Measurements from ENCODE around the gene CERS6. TPM values are rescaled to one million over a fixed set of nuclear protein-coding genes. Genes with fewer than 3 reads are reported as not detected.

The CERS6 gene
- total RNA-seq, 1 donor from 2014 or later: 27.1 TPM

DNA sequence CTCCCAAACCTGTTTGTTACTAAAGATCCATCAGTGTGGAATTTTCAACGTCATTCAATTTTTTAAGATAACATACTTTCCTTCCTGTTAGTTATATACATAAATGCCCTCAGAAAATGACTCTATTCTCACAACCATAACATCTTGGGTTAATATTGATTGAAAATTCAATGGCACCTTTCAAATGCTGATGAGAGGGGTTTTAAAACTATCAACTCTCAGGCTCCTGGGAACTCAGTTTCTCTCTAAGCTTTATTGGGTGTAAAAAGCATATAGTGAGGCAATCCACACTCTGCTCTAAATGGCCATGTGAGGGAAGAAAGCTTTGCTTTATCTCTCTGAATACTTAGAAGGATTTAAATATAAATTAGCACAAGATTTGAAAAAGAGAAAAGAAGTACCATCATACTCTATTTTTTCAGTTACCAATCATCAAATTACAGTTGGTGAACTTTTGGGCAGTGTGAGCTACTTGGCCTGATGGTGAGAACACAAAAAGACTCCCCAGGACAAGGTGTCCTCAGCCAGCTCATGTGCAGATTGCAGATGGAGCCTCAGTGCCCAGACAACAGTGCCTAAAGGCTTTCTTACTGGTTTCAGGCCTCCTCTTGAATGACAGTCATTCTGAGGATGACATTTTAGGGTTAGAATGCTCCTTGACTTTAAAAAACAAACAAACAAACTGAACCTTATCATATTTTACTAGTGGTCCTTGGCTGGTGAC is 24.6 kb upstream of the CERS6 start:
- no peak for DNase-seq (ENCODE audit: low spot score)
- peaks cover 4% of the 10 kb centered on the region for H3K9me3 Mint-ChIP-seq
- H3K27me3 Mint-ChIP-seq (ENCODE audit: insufficient read depth): peaks cover 4% of the 10 kb centered on the region
- intact Hi-C loops (cut with micrococcal nuclease): loop anchor here (1.0 to 5.0 kb wide), 11 partner anchors 9 to 459 kb away; partner anchors contain the start of genes CERS6 and SPC25
- H3K4me3 Mint-ChIP-seq: no peak overlapping the region
- peaks cover 4% of the 10 kb centered on the region for H3K36me3 Mint-ChIP-seq (ENCODE audit: low read depth)
- H3K27ac Mint-ChIP-seq: peak overlapping the region; percentile 63
- H3K4me1 Mint-ChIP-seq (ENCODE audit: low read depth): peaks cover 61% of the 10 kb centered on the region

DNA sequence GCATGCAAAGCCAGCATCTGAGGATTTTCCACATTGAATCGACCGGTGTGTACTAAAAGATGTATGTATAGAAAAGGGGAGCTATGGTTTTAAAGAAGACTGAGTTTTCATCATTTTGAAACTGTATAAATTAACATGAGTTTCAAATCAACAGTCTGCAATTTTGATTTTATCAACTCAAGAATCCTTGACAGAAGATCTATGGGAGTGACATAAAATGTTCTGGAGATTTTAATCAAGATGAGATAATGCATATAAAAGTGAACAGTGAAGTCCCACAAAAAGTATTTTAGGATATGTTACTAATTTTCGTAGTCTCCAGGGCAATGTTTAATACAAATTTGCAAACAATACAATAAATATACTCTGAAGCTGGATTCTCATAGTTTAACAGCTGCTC is 24.0 kb upstream of the CERS6 start:
- intact Hi-C loops (cut with micrococcal nuclease): loop anchor here (1.0 to 5.0 kb wide), 11 partner anchors 10 to 459 kb away; partner anchors contain the start of genes CERS6 and SPC25
- peaks cover 55% of the 10 kb centered on the region for H3K4me1 Mint-ChIP-seq (ENCODE audit: low read depth)
- H3K27me3 Mint-ChIP-seq (ENCODE audit: insufficient read depth): peaks cover 4% of the 10 kb centered on the region
- peak overlapping the region; percentile 63 for H3K27ac Mint-ChIP-seq
- H3K4me3 Mint-ChIP-seq: no peak overlapping the region
- no peak for DNase-seq (ENCODE audit: low spot score)
- peaks cover 4% of the 10 kb centered on the region for H3K9me3 Mint-ChIP-seq
- peaks cover 4% of the 10 kb centered on the region for H3K36me3 Mint-ChIP-seq (ENCODE audit: low read depth)

DNA sequence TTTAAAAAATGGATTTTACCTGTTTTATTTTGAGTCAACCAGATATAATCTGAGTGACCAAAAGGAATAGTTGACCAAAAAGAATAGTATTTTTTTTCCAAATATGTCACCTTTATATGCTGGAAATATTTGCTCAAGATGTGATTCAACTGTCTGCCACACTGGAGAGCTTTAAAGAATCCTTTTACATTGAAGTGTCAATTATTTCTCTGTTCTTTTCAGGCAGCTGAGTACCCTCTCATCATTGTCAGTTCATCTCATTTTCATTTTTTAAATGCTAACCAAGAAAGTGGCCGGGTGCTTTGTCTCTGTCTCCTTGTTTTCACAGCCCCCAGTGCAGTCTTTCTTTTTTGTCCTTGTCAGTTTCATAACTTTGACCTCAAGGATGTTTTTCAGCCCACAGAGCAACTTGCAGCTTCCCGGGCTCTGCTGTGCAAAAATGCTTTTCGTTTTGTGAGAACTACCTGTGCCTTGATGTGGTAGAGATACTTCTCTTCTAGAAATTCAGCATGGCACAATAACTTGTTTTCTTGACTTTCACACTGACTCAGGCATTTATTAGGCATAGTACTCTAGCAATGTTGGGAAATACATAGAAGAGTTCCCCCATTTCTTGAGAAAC is 23.4 kb upstream of the CERS6 start:
- Mint-ChIP-seq H3K27ac (peak overlapping the region; percentile 75), H3K36me3 (ENCODE audit: low read depth) (peaks cover 4% of the 10 kb centered on the region), H3K4me1 (ENCODE audit: low read depth) (peaks cover 49% of the 10 kb centered on the region), H3K9me3 (peaks cover 4% of the 10 kb centered on the region), H3K27me3 (ENCODE audit: insufficient read depth) (peaks cover 4% of the 10 kb centered on the region), H3K4me3 (peak overlapping the region; percentile 8)
- intact Hi-C loops (cut with micrococcal nuclease): loop anchor here (1.0 to 5.0 kb wide), 12 partner anchors 9 to 458 kb away; partner anchors contain the start of genes CERS6 and SPC25
- DNase-seq (ENCODE audit: low spot score): peak; percentile 49

DNA sequence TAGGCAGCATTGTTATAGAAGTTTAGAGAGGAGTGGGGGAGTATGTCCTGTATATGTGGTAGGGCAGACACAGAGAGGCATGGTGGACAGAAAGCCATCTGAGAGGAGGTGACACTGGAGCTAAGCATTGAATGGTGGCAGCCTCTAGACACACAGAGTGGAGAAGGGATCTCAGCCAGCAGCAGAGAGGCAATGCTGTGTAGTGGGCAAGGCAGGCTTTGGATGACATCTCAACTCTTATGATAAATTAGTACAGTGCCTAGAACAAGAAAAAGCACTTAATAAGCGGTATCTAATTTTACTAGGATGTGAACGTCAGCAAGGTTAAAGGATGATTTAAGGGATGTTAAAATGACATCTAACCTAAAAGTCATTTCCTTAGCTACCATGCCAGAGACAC is 22.5 kb upstream of the CERS6 start:
- Mint-ChIP-seq H3K36me3 (ENCODE audit: low read depth) (peaks cover 4% of the 10 kb centered on the region), H3K4me3 (peak overlapping the region; percentile 16), H3K4me1 (ENCODE audit: low read depth) (peaks cover 44% of the 10 kb centered on the region), H3K27me3 (ENCODE audit: insufficient read depth) (peaks cover 2% of the 10 kb centered on the region), H3K9me3 (peaks cover 4% of the 10 kb centered on the region), H3K27ac (peak overlapping the region; percentile 21)
- intact Hi-C loops (cut with micrococcal nuclease): loop anchor here (1.0 to 5.0 kb wide), 7 partner anchors 8 to 457 kb away; partner anchors contain the start of gene SPC25
- no peak for DNase-seq (ENCODE audit: low spot score)

DNA sequence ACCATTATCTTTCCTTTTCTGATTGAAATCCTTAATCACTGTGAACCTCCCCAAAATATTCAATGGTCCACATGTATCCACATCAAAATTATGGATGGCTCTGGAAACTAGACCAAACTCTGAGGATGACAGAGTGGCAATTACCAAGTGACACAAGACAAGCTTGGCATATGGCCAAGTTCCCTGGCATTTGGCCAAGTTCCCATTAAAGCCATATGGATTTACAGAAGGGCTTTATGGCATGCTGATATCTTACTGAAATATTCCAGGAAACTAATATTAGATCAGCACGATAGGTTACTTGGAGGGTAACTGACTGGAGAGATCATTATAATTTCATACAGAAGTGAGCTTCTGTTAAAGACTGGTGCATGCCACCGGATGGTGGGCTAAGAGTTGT is 21.9 kb upstream of the CERS6 start:
- Mint-ChIP-seq H3K27me3 (ENCODE audit: insufficient read depth) (peaks cover 2% of the 10 kb centered on the region), H3K27ac (no peak overlapping the region), H3K4me3 (no peak overlapping the region), H3K36me3 (ENCODE audit: low read depth) (peaks cover under 1% of the 10 kb centered on the region), H3K4me1 (ENCODE audit: low read depth) (peaks cover 44% of the 10 kb centered on the region), H3K9me3 (peaks cover under 1% of the 10 kb centered on the region)
- DNase-seq (ENCODE audit: low spot score): no peak
- intact Hi-C loops (cut with micrococcal nuclease): loop anchor here (5.0 kb wide), 2 partner anchors 103 to 258 kb away; no protein-coding TSS in a partner anchor

DNA sequence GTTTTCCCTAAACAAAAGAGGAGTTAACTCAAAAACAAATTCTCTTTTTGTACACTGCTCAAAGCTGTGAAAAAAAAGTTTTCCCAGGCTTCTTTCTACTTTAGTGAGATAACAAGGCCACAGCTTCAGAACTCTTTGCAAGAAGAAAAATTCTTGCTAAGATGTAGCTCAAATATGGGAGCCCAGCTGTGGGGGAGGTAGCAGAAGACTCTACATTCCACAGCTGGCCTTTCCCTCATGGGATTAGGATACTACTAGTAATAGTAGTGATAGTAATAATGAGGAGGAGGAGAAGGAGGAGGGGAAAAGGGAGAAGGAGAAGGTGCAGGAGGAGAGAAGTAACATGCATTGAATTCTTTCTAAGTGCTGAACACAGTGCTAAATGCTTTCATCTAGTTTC is 19.2 kb upstream of the CERS6 start:
- intact Hi-C loops (cut with micrococcal nuclease): no loop called here
- peaks cover 34% of the 10 kb centered on the region for H3K4me1 Mint-ChIP-seq (ENCODE audit: low read depth)
- DNase-seq (ENCODE audit: low spot score): no peak
- H3K27ac Mint-ChIP-seq: no peak overlapping the region
- H3K4me3 Mint-ChIP-seq: no peak overlapping the region
- H3K9me3 Mint-ChIP-seq: no peaks in the 10 kb centered on the region
- H3K36me3 Mint-ChIP-seq (ENCODE audit: low read depth): no peaks in the 10 kb centered on the region
- H3K27me3 Mint-ChIP-seq (ENCODE audit: insufficient read depth): peaks cover 1% of the 10 kb centered on the region

DNA sequence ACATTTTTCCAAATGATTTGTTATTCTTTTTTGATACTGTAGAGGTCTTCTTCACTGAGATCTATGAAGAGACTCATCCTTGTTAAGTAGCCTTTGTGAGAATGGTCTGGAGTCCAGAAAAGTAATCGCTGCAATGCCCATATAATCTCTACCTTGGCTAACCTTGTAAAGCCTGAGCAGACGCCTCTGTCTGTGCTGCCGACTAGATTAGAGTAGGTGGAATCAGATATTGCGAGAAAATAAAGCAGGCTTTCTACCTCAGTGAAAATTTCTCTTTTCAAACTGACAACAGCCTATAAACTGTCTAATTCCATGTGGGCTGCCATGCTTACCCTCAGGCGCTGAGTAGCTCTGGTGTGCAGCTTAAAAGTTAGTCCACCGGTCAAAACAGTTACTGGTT is 17.5 kb upstream of the CERS6 start:
- intact Hi-C loops (cut with micrococcal nuclease): no loop called here
- no peak overlapping the region for H3K27ac Mint-ChIP-seq
- no peaks in the 10 kb centered on the region for H3K9me3 Mint-ChIP-seq
- DNase-seq (ENCODE audit: low spot score): no peak
- H3K36me3 Mint-ChIP-seq (ENCODE audit: low read depth): no peaks in the 10 kb centered on the region
- peaks cover 16% of the 10 kb centered on the region for H3K4me1 Mint-ChIP-seq (ENCODE audit: low read depth)
- H3K27me3 Mint-ChIP-seq (ENCODE audit: insufficient read depth): peaks cover 1% of the 10 kb centered on the region
- no peak overlapping the region for H3K4me3 Mint-ChIP-seq

DNA sequence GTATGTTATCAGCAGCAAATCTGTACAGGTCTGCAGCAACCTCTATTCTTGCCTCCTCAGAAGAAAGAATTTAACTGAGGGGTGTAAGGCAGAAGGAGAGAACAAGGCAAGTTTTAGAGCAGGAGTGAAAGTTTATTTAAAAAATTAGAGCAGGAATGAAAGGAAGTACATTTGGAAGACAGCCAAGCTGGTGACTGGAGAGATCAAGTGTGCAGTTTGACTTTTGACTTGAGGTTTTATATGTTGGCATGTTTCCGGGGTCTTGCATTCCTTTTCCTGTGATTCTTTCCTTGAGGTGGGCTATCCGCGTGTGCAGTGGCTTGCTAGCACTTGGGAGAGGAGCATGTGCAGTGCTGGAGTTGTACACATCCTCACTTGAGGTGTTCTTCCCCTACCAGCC is 16.5 kb upstream of the CERS6 start:
- Mint-ChIP-seq H3K4me3 (no peak overlapping the region), H3K27me3 (ENCODE audit: insufficient read depth) (peaks cover 1% of the 10 kb centered on the region), H3K9me3 (peaks cover 4% of the 10 kb centered on the region), H3K4me1 (ENCODE audit: low read depth) (peaks cover 7% of the 10 kb centered on the region), H3K36me3 (ENCODE audit: low read depth) (no peaks in the 10 kb centered on the region), H3K27ac (no peak overlapping the region)
- DNase-seq (ENCODE audit: low spot score): no peak
- intact Hi-C loops (cut with micrococcal nuclease): no loop called here

DNA sequence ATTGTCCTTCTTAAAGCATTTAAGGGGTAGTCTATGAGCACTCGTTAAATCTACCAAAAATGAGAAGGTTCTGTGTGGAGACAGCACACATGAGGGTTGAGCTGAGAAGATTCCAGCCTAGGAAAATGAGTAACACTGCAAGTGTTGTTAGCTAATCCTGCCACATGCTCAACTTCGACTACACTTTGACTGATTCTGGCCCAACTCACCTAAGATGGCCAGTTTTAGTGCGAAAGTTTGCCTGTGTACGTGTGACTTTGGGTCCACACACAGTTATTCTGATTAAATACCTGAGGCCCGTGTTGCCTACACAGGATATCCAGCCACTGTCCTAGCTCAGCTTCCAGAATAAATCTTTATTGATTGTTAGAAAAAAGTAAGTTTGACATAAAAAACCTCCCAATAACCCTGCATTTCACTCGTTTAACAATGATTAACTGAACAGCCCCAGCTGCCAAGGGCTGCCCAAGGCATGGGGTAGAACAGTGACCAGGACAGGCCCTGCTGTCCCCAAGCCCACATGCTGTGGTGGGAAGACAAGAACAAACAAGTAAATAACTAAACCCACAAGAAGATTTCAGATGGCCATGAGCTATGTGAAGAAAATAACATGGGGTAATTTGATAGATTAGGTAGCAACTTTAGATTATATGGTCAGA is 14.7 kb upstream of the CERS6 start:
- H3K36me3 Mint-ChIP-seq (ENCODE audit: low read depth): no peaks in the 10 kb centered on the region
- H3K4me1 Mint-ChIP-seq (ENCODE audit: low read depth): no peaks in the 10 kb centered on the region
- peaks cover 10% of the 10 kb centered on the region for H3K9me3 Mint-ChIP-seq
- peaks cover 1% of the 10 kb centered on the region for H3K27me3 Mint-ChIP-seq (ENCODE audit: insufficient read depth)
- H3K27ac Mint-ChIP-seq: no peak overlapping the region
- intact Hi-C loops (cut with micrococcal nuclease): loop anchor here (1.0 kb wide), 1 partner anchor 8 kb away; no protein-coding TSS in a partner anchor
- no peak for DNase-seq (ENCODE audit: low spot score)
- H3K4me3 Mint-ChIP-seq: no peak overlapping the region

DNA sequence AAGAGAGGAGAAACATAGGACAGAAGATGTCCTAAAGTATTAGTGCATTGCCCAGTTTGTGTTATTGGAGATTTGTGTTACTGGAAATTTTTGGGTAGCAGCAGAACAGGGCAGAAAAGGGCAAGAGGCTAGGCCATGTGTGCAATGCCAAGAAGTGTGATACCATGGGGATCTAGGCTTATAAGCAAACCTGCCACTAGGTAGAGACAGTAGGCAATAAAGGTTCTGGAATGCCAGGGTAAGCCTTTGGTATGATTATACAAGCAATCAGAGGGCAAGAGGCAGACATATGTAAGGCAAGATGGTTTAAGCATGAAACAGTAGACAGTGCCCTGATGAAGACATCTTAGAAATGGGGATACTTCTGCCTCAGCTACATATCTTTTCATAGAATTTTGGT is 12.3 kb upstream of the CERS6 start:
- Mint-ChIP-seq H3K9me3 (peaks cover 16% of the 10 kb centered on the region), H3K27me3 (ENCODE audit: insufficient read depth) (peaks cover 1% of the 10 kb centered on the region)
- intact Hi-C loops (cut with micrococcal nuclease): no loop called here

DNA sequence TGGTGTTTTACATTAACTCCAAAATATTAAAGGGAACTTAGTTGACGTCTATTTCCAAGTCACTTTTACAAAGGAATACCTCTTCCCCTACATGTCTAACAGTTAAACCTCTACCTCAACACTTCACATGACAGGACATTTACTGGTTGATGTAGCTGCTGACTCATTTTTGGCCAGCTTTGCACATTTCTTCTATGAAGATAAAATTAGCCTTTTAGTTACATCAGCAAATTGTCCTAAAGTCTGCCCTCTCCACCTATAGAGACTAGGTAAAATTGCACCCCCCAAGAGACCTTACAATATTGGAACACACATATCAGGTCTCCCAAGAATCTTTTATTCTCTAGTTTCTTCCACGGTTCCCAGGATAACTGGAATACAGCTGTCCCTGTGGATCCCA is 10.1 kb upstream of the CERS6 start:
- Mint-ChIP-seq H3K4me1 (ENCODE audit: low read depth) (peaks cover 12% of the 10 kb centered on the region), H3K27ac (no peak overlapping the region), H3K27me3 (ENCODE audit: insufficient read depth) (peaks cover under 1% of the 10 kb centered on the region), H3K36me3 (ENCODE audit: low read depth) (peaks cover 1% of the 10 kb centered on the region), H3K4me3 (no peak overlapping the region), H3K9me3 (peaks cover 16% of the 10 kb centered on the region)
- intact Hi-C loops (cut with micrococcal nuclease): no loop called here
- DNase-seq (ENCODE audit: low spot score): no peak

More for the DNA sequence above, 12.3 kb upstream of the CERS6 start:
- no peak for DNase-seq (ENCODE audit: low spot score)
- Mint-ChIP-seq H3K4me1 (ENCODE audit: low read depth) (no peaks in the 10 kb centered on the region), H3K4me3 (no peak overlapping the region), H3K27ac (no peak overlapping the region), H3K36me3 (ENCODE audit: low read depth) (peaks cover 1% of the 10 kb centered on the region)

DNA sequence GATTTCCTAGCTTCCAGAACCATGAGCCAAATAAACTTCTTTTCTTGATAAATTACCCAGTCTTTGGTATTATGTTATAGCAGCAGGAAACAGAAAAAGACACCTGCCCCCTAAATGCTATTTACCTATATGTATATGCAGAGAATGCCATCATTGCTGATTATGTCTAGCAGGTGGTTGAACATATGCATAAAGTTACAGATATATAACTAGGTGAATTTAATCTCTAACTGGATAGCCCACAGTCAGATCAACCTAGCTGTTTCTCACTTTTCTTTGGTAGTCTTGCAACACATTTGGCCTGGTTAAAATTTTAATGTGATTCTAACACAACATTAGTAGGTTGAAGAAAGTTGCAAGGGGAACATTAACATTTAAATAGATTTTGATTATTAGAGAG is 7.1 kb upstream of the CERS6 start:
- peaks cover 16% of the 10 kb centered on the region for H3K9me3 Mint-ChIP-seq
- peaks cover 1% of the 10 kb centered on the region for H3K36me3 Mint-ChIP-seq (ENCODE audit: low read depth)
- no peak overlapping the region for H3K27ac Mint-ChIP-seq
- no peak for DNase-seq (ENCODE audit: low spot score)
- no peaks in the 10 kb centered on the region for H3K27me3 Mint-ChIP-seq (ENCODE audit: insufficient read depth)
- no peak overlapping the region for H3K4me3 Mint-ChIP-seq
- H3K4me1 Mint-ChIP-seq (ENCODE audit: low read depth): peaks cover 12% of the 10 kb centered on the region
- intact Hi-C loops (cut with micrococcal nuclease): no loop called here

DNA sequence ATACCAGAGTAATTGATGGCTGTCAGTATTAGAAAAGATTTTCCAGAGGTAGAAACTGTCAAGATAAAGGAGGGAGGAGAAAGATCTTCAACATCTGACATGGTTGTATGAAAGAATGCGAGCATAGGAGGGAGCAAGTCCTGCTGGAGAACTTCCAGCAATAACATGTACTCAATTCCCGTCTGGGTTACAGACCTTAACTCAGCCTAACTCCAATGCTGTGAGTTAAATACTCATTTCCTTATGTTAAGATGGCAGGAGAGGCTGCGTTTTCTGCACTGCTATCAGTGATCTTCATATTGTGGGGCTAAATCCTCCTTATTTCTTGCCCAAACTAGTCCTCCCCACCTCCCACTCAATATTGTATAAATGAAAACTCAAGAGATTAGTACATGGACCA is 6.7 kb upstream of the CERS6 start:
- no peak for DNase-seq (ENCODE audit: low spot score)
- peaks cover 1% of the 10 kb centered on the region for H3K36me3 Mint-ChIP-seq (ENCODE audit: low read depth)
- H3K4me3 Mint-ChIP-seq: no peak overlapping the region
- no peaks in the 10 kb centered on the region for H3K27me3 Mint-ChIP-seq (ENCODE audit: insufficient read depth)
- intact Hi-C loops (cut with micrococcal nuclease): no loop called here
- peaks cover 12% of the 10 kb centered on the region for H3K4me1 Mint-ChIP-seq (ENCODE audit: low read depth)
- H3K27ac Mint-ChIP-seq: no peak overlapping the region
- peaks cover 12% of the 10 kb centered on the region for H3K9me3 Mint-ChIP-seq

All from activated T-helper 1 cell treated with anti-CD3 and anti-CD28 coated beads, Interleukin-12 subunit alpha, Interleukin-12 subunit beta, Interleukin-2, Interleukin-4 antibody, amounts not matched to agents 30 ng/mL and 10 ng/mL and 1 ng/mL, durations not matched to agents 14 hours and 24 hours and 36 hours (primary cell).